ENCODE data around the gene APOL3. TPM values are rescaled to one million over a fixed set of nuclear protein-coding genes. Genes with fewer than 3 reads are reported as not detected.

The APOL3 gene
- polyA plus RNA-seq, 1 donor from 2014 or later, result not detected

GRCh38 chr22:36117053-36117554 lies 43.5 kb downstream of the APOL3 start:
- no peaks in the 10 kb centered on the region for H3K9me2 ChIP-seq (ENCODE audit: insufficient read depth, low read length)
- H3K9ac ChIP-seq (ENCODE audit: low read length), result no peak overlapping the region
- H4K20me1 ChIP-seq (ENCODE audit: insufficient read depth), result no peaks in the 10 kb centered on the region
- no peaks in the 10 kb centered on the region for H3K27me3 ChIP-seq (ENCODE audit: insufficient read depth, low read depth, low read length)
- no peaks in the 10 kb centered on the region for H3K36me3 ChIP-seq (ENCODE audit: insufficient read depth, low read length)
- no peak overlapping the region for H3K4me2 ChIP-seq (ENCODE audit: low read length)
- no peaks in the 10 kb centered on the region for H3K9me3 ChIP-seq (ENCODE audit: low read length)
- no peaks in the 10 kb centered on the region for H3K79me2 ChIP-seq (replicated peaks; ENCODE audit: insufficient read depth, low read length)
- no peak overlapping the region for H3K4me3 ChIP-seq (ENCODE audit: low read length)
- no peak for TF ChIP-seq EZH2 (IDR thresholded peaks at IDR 0.05; ENCODE audit: borderline replicate concordance, insufficient read depth, low read length, poor library complexity, severe bottlenecking)
- TF ChIP-seq TAF1 (IDR thresholded peaks at IDR 0.05; ENCODE audit: low read depth), result no peak
- TF ChIP-seq EP300 (conservative IDR thresholded peaks at IDR 0.05; ENCODE audit: poor library complexity, severe bottlenecking), result no peak
- TF ChIP-seq POLR2AphosphoS5 (IDR thresholded peaks at IDR 0.05), result no peak
- no peak for TF ChIP-seq REST (IDR thresholded peaks at IDR 0.05; ENCODE audit: borderline replicate concordance)
- TF ChIP-seq MXI1 (conservative IDR thresholded peaks at IDR 0.05; ENCODE audit: poor library complexity, severe bottlenecking), result no peak
- no peak for TF ChIP-seq RAD21 (conservative IDR thresholded peaks at IDR 0.05)
- no peak for TF ChIP-seq CTCF (IDR thresholded peaks at IDR 0.05; ENCODE audit: poor library complexity, severe bottlenecking)
- no peak overlapping the region for H2AFZ ChIP-seq (ENCODE audit: low read depth, low read length)
- H3K27ac ChIP-seq (ENCODE audit: low read length), result no peak overlapping the region
- no peaks in the 10 kb centered on the region for H3F3A ChIP-seq (ENCODE audit: insufficient read depth, low read length, poor library complexity, severe bottlenecking)

GRCh38 chr22:36116127-36116526 lies 44.4 kb downstream of the APOL3 start:
- Histone ChIP-seq H3K9me3 (ENCODE audit: low read length) (no peaks in the 10 kb centered on the region), H3K36me3 (ENCODE audit: insufficient read depth, low read length) (no peaks in the 10 kb centered on the region), H2AFZ (ENCODE audit: low read depth, low read length) (no peak overlapping the region), H3K79me2 (replicated peaks; ENCODE audit: insufficient read depth, low read length) (no peaks in the 10 kb centered on the region), H4K20me1 (ENCODE audit: insufficient read depth) (no peaks in the 10 kb centered on the region), H3K27me3 (ENCODE audit: insufficient read depth, low read depth, low read length) (no peaks in the 10 kb centered on the region), H3K4me2 (ENCODE audit: low read length) (no peak overlapping the region), H3K9me2 (ENCODE audit: insufficient read depth, low read length) (no peaks in the 10 kb centered on the region), H3K27ac (ENCODE audit: low read length) (no peak overlapping the region), H3F3A (ENCODE audit: insufficient read depth, low read length, poor library complexity, severe bottlenecking) (no peaks in the 10 kb centered on the region), H3K4me3 (ENCODE audit: low read length) (no peak overlapping the region), H3K9ac (ENCODE audit: low read length) (no peak overlapping the region)
- TF ChIP-seq EP300 (conservative IDR thresholded peaks at IDR 0.05; ENCODE audit: poor library complexity, severe bottlenecking), result no peak
- TF ChIP-seq RAD21 (conservative IDR thresholded peaks at IDR 0.05), result no peak
- no peak for TF ChIP-seq SMC3 (conservative IDR thresholded peaks at IDR 0.05; ENCODE audit: poor library complexity)

GRCh38 chr22:36113121-36113520 lies 47.4 kb downstream of the APOL3 start:
- no peaks in the 10 kb centered on the region for H3K9me3 ChIP-seq (ENCODE audit: low read length)
- no peak overlapping the region for H2AFZ ChIP-seq (ENCODE audit: low read depth, low read length)
- no peak overlapping the region for H3K27ac ChIP-seq (ENCODE audit: low read length)
- no peaks in the 10 kb centered on the region for H3K79me2 ChIP-seq (replicated peaks; ENCODE audit: insufficient read depth, low read length)
- H3K27me3 ChIP-seq (ENCODE audit: insufficient read depth, low read depth, low read length), result no peaks in the 10 kb centered on the region
- H4K20me1 ChIP-seq (ENCODE audit: insufficient read depth), result no peaks in the 10 kb centered on the region
- no peaks in the 10 kb centered on the region for H3K9me2 ChIP-seq (ENCODE audit: insufficient read depth, low read length)
- TF ChIP-seq CTCF (IDR thresholded peaks at IDR 0.05; ENCODE audit: poor library complexity, severe bottlenecking) (no peak), EZH2 (IDR thresholded peaks at IDR 0.05; ENCODE audit: borderline replicate concordance, insufficient read depth, low read length, poor library complexity, severe bottlenecking) (no peak), POLR2AphosphoS5 (IDR thresholded peaks at IDR 0.05) (no peak), REST (IDR thresholded peaks at IDR 0.05; ENCODE audit: borderline replicate concordance) (no peak)
- no peak overlapping the region for H3K4me3 ChIP-seq (ENCODE audit: low read length)
- no peaks in the 10 kb centered on the region for H3K36me3 ChIP-seq (ENCODE audit: insufficient read depth, low read length)
- H3K9ac ChIP-seq (ENCODE audit: low read length), result no peak overlapping the region
- H3F3A ChIP-seq (ENCODE audit: insufficient read depth, low read length, poor library complexity, severe bottlenecking), result no peaks in the 10 kb centered on the region
- H3K4me2 ChIP-seq (ENCODE audit: low read length), result no peak overlapping the region
